ENCODE data around the gene GLP2R. TPM values are rescaled to one million over a fixed set of nuclear protein-coding genes. Genes with fewer than 3 reads are reported as not detected.

Gene GLP2R
- total and polyA plus RNA-seq, 2 of the 13 experiments (the other 11 are each of a cell fraction or from before 2014, with no cell fraction given) = 0.65 to 1.4 TPM

DNA sequence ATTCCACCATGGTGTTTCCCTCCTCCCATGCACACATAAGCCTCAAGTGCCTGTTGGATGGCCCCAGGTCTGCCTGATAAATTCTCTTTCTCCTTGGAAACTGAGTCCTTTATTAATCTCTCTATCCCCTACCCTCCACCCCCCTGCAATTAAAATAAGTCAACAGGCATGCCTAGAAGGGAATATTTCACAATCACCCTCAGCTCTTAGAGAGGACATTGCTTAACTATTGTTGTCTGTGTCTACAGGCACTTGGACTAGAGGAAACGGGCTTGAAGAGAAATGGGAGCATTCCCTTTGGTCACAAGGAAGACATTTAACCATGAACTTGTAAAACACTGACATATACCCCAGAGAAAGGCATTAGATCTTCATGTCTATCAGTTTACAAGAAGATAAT lies 39.9 kb downstream of the GLP2R start:
- Histone ChIP-seq H3K27ac (ENCODE audit: extremely low read length, insufficient read depth, low read length) (no peak overlapping the region), H3K4me2 (ENCODE audit: low read depth, low read length) (no peak overlapping the region), H3K9me3 (ENCODE audit: low read length) (no peaks in the 10 kb centered on the region), H3K36me3 (replicated peaks in 1 of 2; ENCODE audit: control insufficient read depth in 1 of 2, insufficient read depth in 2 of 2, low read length in 2 of 2) (no peaks in the 10 kb centered on the region), H3K4me1 (ENCODE audit: insufficient read depth, low read length) (no peaks in the 10 kb centered on the region), H3K79me2 (ENCODE audit: insufficient read depth, low read length) (no peaks in the 10 kb centered on the region), H3K9ac (ENCODE audit: insufficient read depth, low read depth, low read length) (no peak overlapping the region), H3K27me3 (ENCODE audit: control insufficient read depth in 1 of 2, insufficient read depth in 2 of 2, low read length in 2 of 2) (no peaks in the 10 kb centered on the region), H4K20me1 (ENCODE audit: insufficient read depth, low read length) (no peaks in the 10 kb centered on the region), H2AFZ (ENCODE audit: low read length) (no peak overlapping the region), H3K4me3 (replicated peaks in 1 of 3; ENCODE audit: insufficient read depth in 1 of 3, low read depth in 2 of 3, low read length in 3 of 3) (no peak overlapping the region)
- CTCF ChIA-PET (ENCODE audit: low intra/inter-chr PET ratio, low total read pairs) = no interaction called here
- POLR2A ChIA-PET = no interaction called here
- TF ChIP-seq, protein P1, sequence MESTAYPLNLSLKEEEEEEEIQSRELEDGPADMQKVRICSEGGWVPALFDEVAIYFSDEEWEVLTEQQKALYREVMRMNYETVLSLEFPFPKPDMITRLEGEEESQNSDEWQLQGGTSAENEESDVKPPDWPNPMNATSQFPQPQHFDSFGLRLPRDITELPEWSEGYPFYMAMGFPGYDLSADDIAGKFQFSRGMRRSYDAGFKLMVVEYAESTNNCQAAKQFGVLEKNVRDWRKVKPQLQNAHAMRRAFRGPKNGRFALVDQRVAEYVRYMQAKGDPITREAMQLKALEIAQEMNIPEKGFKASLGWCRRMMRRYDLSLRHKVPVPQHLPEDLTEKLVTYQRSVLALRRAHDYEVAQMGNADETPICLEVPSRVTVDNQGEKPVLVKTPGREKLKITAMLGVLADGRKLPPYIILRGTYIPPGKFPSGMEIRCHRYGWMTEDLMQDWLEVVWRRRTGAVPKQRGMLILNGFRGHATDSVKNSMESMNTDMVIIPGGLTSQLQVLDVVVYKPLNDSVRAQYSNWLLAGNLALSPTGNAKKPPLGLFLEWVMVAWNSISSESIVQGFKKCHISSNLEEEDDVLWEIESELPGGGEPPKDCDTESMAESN (CRISPR knock-in tag; conservative IDR thresholded peaks at IDR 0.05) = no peak
- no peak for TF ChIP-seq ZNF550 (CRISPR knock-in tag; IDR thresholded peaks at IDR 0.05; ENCODE audit: borderline replicate concordance)
- TF ChIP-seq DMAP1 (CRISPR knock-in tag; IDR thresholded peaks at IDR 0.05) = no peak
- peak; percentile 83; the same call in 1 of the 2 replicates for TF ChIP-seq CEBPB (IDR thresholded peaks at IDR 0.05; ENCODE audit: borderline replicate concordance, low read depth, low read length)
- BruUV-seq (replicated peaks) = no TSS peak
- ATAC-seq (no peak), DNase-seq (ENCODE audit: low spot score) (no peak), FAIRE-seq (no peak)
- intact Hi-C loops (cut with micrococcal nuclease; ENCODE audit: unreplicated experiment) = no loop called here
- in situ Hi-C loops (cut with HindIII; ENCODE audit: extremely low pct_ligation_motif_present, low pct_unique_long_range_greater_than_20kb) = no loop called here
- 0% methylated on average over 1 of the region's 1 CpG for WGBS (ENCODE audit: low lambda C conversion rate)

DNA sequence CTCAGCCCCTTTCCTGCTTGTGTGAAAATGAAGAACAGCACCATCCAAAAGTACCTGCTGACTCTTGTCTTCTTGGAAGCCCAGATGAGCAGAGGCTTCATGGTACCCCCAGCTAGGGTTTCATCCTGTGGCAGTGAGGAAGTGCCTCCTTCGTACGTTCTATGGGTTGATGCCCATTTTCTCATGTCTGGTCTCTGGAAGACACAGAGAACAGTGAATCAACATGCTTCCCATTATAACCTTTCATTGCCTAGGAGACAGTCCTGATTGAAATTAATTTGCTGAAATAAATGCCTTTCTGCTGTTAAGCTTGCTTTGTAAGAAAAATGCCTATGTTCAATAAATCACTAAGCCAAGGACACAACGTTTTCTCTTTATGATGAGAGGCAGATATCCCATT lies 42.8 kb downstream of the GLP2R start:
- Histone ChIP-seq H3K4me2 (ENCODE audit: low read depth, low read length) (no peak overlapping the region), H3K4me1 (ENCODE audit: insufficient read depth, low read length) (no peaks in the 10 kb centered on the region), H3K9ac (ENCODE audit: insufficient read depth, low read depth, low read length) (no peak overlapping the region), H3K9me3 (ENCODE audit: low read length) (no peaks in the 10 kb centered on the region), H3K4me3 (replicated peaks in 1 of 3; ENCODE audit: insufficient read depth in 1 of 3, low read depth in 2 of 3, low read length in 3 of 3) (no peak overlapping the region), H3K27ac (ENCODE audit: extremely low read length, insufficient read depth, low read length) (no peak overlapping the region), H3K79me2 (ENCODE audit: insufficient read depth, low read length) (no peaks in the 10 kb centered on the region), H3K27me3 (ENCODE audit: control insufficient read depth in 1 of 2, insufficient read depth in 2 of 2, low read length in 2 of 2) (peaks cover 0 to 6% of the 10 kb centered on the region in 2 experiments; a peak in 1 of 5 replicates), H4K20me1 (ENCODE audit: insufficient read depth, low read length) (no peaks in the 10 kb centered on the region), H2AFZ (ENCODE audit: low read length) (no peak overlapping the region), H3K36me3 (replicated peaks in 1 of 2; ENCODE audit: control insufficient read depth in 1 of 2, insufficient read depth in 2 of 2, low read length in 2 of 2) (no peaks in the 10 kb centered on the region)
- in situ Hi-C loops (cut with HindIII; ENCODE audit: extremely low pct_ligation_motif_present, low pct_unique_long_range_greater_than_20kb) = no loop called here
- TF ChIP-seq ESRRA (CRISPR knock-in tag; IDR thresholded peaks at IDR 0.05; ENCODE audit: low read depth) = no peak
- no peak for TF ChIP-seq ZZZ3 (CRISPR knock-in tag; IDR thresholded peaks at IDR 0.05; ENCODE audit: borderline replicate concordance)
- TF ChIP-seq RARG (CRISPR knock-in tag; IDR thresholded peaks at IDR 0.05; ENCODE audit: low read depth) = no peak
- TF ChIP-seq SRF (IDR thresholded peaks at IDR 0.05; ENCODE audit: low read depth, low read length) = no peak
- TF ChIP-seq ATM (IDR thresholded peaks at IDR 0.05; ENCODE audit: borderline replicate concordance) = no peak
- TF ChIP-seq ZBTB38 (CRISPR knock-in tag; IDR thresholded peaks at IDR 0.05) = no peak
- TF ChIP-seq ZNF674 (CRISPR knock-in tag; IDR thresholded peaks at IDR 0.05; ENCODE audit: low read depth) = no peak
- no peak for TF ChIP-seq LCORL (IDR thresholded peaks at IDR 0.05)
- TF ChIP-seq LCORL (CRISPR knock-in tag; IDR thresholded peaks at IDR 0.05) = no peak
- no peak for TF ChIP-seq NFE2L2 (IDR thresholded peaks at IDR 0.05; ENCODE audit: low read length)
- no peak for TF ChIP-seq TOPORS (CRISPR knock-in tag; IDR thresholded peaks at IDR 0.05)
- TF ChIP-seq, protein P2, sequence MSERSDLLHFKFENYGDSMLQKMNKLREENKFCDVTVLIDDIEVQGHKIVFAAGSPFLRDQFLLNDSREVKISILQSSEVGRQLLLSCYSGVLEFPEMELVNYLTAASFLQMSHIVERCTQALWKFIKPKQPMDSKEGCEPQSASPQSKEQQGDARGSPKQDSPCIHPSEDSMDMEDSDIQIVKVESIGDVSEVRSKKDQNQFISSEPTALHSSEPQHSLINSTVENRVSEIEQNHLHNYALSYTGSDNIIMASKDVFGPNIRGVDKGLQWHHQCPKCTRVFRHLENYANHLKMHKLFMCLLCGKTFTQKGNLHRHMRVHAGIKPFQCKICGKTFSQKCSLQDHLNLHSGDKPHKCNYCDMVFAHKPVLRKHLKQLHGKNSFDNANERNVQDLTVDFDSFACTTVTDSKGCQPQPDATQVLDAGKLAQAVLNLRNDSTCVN (CRISPR knock-in tag; IDR thresholded peaks at IDR 0.05; ENCODE audit: borderline replicate concordance) = no peak
- no peak for TF ChIP-seq IKZF4 (CRISPR knock-in tag; IDR thresholded peaks at IDR 0.05; ENCODE audit: borderline replicate concordance, low read depth, not compliant biosample characterization)
- TF ChIP-seq, protein P3, sequence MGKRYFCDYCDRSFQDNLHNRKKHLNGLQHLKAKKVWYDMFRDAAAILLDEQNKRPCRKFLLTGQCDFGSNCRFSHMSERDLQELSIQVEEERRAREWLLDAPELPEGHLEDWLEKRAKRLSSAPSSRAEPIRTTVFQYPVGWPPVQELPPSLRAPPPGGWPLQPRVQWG (CRISPR knock-in tag; IDR thresholded peaks at IDR 0.05; ENCODE audit: borderline replicate concordance, low read depth) = no peak
- 0% methylated on average over 3 of the region's 3 CpGs for WGBS (ENCODE audit: low lambda C conversion rate)
- CTCF ChIA-PET (ENCODE audit: low intra/inter-chr PET ratio, low total read pairs) = no interaction called here
- no peak for ATAC-seq
- no TSS peak for BruUV-seq (replicated peaks)
- intact Hi-C loops (cut with micrococcal nuclease; ENCODE audit: unreplicated experiment) = no loop called here
- POLR2A ChIA-PET = no interaction called here
- no peak for FAIRE-seq
- DNase-seq (ENCODE audit: low spot score) = no peak
